ENCODE results near the gene CTSH.

- TF ChIP-seq CTCF (IDR thresholded peaks at IDR 0.05), result no peak
- no peak for TF ChIP-seq POLR2A (IDR thresholded peaks at IDR 0.05)
These were observed 33.8 kb upstream of the CTSH start for GRCh38 chr15:78978601-78979179.
